ENCODE measurements around the gene RIMS4.

DNA sequence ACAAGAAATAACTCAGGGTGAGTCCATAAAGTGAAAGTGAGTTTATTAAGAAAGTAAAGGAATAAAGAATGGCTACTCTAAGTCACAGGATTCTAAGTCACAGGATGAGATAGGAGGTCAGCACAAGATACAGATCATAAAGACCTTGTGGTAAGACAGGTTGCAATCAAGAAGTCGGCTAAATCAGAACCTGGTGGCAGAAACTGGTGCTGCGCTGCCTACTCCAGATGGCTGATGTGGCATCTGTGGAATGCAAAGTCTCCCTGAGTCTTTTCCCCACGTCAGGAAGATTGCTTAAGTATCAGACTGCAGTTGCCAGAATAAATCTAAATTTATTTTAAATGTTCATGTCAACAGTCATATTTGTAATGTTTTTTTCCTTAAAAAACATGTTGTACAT, 75.4 kb downstream of the RIMS4 start:
- TF ChIP-seq POLR2AphosphoS5 (IDR thresholded peaks at IDR 0.05; ENCODE audit: borderline replicate concordance, low read depth, low read length) (no peak), EZH2 (IDR thresholded peaks at IDR 0.05) (no peak), FOXP2 (optimal IDR thresholded peaks at IDR 0.05; ENCODE audit: control extremely low read depth, extremely low read length, insufficient read depth) (no peak)
